HG03521 (cell line): ENCODE results near the gene PTCHD1.

ENCODE experiments used
- ATAC-seq: cut with Tn5 transposase; IDR thresholded peaks from one replicate; pipeline ENCODE4 v1.9.1; 2021; ENCODE audit warnings: mild to moderate bottlenecking, moderate library complexity; ENCODE audit not compliant: unreplicated experiment

The PTCHD1 gene

DNA sequence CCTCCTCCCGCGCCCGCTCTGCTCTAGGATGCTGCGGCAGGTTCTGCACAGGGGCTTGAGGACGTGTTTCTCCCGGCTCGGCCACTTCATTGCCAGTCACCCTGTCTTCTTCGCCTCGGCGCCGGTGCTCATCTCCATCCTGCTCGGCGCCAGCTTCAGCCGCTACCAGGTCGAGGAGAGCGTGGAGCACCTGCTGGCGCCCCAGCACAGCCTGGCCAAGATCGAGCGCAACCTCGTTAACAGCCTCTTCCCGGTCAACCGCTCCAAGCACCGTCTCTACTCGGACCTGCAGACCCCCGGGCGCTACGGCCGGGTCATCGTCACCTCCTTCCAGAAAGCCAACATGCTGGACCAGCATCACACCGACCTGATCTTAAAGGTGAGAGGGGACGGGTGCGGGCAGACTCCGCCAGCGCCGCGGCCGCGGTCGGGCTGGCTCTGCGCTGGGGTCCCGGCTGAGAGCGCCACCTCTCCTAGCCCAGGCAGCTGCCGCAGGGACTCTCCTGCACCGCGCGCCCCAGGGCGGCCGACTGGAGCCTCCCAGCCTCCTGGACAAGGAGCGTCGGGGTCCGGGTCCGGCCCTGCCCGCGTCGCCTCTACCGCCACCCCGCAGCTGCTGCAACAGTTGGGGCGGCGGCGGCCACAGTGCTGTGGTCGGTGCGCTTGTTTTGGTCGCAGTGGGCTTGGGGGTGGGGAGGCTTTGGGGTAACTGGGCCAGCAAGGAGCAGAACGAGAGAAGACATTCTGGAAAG, at the start of gene PTCHD1:
PTCHD1 (plus strand) TSS at position 2 of the 752 bp plus-strand sequence; CDS start at position 29, 27 bp downstream.
- no peak for ATAC-seq

DNA sequence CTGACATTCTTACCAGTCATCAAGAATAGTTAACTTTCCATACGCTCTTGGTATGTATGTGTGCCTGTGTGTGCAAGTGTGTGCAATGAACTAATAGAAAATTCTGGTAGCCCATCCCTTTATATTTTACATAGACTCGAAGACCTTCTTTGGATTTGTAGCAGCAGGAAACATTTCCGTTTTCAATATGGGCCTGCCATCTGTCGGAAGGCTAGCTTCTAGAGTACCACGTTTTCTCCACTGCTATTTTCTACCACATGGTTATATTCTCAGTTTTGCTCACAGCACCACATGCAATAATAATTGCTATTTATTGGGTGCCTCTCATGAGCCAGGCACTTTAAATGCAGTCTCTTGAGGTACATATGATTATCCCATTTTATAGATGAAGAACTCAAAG, 47.9 kb upstream of the PTCHD1 start:
- no peak for ATAC-seq

DNA sequence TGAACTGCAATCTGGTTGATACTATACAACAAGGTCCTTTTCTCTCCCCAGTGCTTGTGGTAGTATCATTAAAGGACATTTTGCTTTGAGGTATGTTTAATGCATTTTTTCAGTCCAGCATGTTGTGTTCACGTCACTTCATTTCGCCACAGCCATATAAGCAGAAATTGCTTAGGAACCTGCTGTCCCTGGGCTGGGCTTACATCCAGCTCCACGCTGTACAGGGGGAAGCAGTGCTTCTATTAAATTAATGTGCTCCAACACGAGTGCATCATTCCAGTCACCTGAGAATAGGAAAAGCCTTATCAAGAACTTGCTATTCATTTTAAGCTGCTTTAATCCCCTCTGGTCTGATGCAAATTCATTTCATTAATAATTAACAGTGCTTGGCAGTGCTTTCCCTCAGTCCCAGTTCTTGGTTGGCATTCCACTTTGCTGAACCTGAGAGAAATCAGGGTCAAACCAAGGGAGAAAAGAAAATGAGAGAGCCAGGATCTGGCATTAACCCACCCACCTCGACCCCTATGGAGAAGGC, 47.4 kb upstream of the PTCHD1 start:
- no peak for ATAC-seq

DNA sequence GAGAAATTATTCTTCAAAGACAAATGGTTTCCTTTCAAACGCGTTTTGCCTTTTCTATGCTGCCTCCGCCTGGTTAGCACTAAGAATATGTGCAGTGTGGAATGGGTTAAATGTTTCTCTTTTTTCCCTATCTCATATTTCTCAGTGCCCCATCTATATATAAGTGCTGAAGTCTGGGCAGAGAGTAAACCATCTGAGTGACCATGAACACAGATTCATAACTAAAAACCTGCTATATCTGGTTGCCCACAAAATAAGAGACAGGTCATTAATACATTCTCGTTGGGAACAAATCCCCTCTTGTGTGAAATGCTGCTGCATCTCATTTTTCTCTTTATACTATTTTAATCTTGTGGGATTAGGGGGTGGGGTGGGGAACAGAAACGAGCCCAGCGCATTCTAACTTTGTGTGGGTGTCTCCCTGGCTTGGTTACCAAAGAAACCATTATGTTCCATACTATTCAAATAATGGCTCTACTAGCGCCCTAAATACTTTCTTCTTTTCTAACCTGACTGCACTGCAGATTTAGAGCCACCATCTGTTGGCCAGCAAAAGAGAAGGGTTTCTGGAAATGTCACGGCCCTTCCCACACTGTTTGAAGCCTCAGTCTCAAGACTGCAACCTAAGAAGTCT, 42.2 kb upstream of the PTCHD1 start:
- ATAC-seq: no peak

DNA sequence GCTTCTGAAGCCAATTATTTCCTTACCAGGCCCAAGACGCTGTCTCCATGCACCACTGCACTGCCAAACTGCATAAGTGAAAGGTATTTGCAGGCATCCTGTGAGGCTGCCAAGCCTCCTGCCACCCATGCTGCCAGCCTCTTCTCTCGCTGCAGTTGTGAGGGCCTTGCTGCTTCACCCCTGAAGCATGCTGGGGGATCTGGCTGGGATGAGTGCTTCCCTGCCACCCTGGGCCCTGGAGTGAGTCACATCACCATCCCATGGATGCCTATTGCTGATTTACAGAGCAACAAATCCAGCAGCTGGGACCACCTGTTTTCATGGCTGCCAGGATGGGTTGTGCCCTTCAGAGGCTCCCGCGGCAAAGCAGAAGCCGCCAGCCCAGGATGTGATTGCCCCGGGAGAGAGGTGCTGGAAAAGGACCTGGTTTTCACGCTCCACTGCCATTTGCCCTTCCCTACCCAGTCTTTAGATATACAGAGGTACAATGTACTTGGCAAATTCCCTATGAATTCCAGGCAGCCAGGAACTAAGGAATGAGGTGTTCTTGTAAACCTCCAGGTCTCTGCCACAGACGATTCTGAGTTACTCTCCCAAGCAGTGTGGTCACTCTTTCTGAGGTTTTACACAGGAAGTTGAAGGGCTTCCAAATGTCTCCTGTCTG, 41.5 kb upstream of the PTCHD1 start:
- ATAC-seq: no peak

DNA sequence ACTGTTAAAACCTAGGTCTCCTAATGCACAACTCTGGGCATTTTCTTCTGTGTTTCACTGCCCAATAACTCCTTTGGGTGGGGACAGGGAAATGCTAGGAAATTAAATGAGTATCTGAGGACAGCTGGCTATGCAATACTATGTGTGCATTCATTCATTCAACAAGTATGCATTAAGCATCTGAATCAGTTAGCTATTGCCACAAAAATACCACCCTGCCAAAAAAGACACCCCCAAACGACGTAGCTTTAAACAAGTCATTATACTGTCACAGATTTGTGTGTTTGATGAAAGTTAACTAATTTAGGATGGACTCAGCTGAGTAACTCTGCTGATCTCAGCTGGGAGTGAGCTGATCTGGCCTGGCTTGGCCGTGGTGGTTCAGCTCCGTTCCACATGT, 29.8 kb upstream of the PTCHD1 start:
- ATAC-seq: no peak

DNA sequence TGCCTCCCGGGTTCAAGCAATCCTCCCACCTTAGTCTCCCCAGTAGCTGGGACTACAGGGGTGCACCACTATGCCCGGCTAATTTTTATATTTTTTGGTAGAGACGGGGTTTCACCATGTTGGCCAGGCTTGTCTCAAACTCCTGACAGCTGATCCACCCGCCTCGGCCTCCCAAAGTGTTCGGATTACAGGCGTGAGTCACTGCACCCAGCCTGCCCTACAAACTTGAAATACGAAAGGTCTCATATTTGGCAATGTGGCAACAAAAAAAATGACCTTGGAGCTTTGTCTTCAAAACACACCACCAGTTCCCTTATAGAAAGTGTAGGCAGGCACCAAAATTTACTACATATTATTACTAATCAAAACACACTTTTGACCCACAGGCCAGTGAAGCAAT, 22.9 kb upstream of the PTCHD1 start:
- ATAC-seq: no peak

DNA sequence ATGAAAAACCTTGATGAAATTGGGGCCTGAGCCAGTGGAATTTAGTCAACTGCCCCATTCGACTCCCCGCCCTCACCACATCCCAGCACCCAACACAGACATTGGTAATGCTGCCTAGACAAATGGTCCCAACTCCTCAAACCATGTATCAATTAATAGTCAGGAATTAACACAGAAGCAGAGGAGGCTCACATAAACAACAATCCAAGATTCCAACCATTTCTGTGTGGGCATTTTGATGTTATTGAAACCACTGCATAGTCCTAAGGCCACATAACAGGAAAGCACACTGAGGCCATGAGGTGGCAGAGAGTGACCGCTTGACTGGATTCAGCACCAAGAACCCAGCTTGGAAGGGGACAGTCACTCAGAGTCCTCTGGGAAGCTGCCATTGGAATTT, 22.5 kb upstream of the PTCHD1 start:
- ATAC-seq: no peak

DNA sequence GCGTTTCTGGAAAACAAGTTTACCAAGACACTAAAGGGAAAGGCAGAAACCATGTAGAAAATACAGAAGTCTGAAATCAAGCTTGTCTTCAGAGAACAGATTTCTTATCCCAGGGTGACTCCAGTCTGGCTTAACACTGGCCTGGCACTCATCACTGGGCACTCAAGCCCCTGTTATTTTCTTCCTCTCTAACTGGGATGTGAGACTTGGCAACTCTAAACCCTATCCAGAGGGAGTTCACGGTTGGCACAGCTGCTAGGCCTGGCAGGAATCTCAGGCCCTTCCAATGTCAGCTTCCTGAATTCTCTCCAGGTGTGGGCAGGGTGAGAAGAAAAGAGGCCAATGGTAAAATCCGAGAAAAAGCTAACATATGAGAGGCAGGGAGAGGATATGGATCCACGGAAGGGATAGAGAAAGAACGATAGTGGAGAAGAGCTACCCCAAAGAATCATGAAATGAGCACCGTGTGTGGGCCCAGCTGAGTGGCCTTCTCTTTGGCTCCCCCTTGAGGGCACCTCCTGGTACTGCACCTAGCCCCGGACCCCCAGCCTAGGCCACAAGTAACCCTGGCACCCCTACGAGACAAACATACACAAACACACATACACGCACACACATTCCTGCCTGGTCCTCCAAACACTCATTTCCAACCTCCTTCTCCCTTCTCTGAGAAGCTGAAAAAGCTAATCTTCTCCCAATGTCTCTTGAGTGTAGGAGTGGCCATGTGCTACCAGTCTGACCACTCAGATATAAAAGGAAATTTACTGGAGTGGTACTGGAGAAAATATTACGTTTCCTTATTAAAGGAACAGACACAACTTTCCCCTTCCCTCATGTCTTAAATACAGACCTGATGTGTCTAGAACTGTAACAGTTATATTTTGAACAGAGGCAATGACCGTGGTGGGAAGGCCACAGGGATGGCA, 16.6 kb upstream of the PTCHD1 start:
- ATAC-seq: no peak

DNA sequence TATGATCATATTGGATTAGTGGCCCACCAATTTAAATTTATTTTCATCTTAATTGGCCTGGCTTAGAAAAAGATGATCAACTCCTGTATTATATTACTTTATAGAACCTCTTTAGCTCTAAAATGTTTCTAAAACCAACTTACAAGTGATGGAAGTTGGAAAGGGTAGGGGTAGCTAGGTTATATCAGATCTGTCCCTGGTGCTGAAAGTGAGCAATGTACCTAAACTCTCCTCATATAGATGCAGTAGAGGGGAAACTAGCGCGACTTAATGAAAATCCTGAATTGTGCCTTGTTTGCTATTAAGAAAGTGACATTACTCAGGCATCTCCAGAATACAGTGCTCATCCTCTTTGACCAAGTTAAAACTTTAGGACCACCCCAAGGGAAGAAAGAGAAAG, 7.5 kb upstream of the PTCHD1 start:
- ATAC-seq: no peak

DNA sequence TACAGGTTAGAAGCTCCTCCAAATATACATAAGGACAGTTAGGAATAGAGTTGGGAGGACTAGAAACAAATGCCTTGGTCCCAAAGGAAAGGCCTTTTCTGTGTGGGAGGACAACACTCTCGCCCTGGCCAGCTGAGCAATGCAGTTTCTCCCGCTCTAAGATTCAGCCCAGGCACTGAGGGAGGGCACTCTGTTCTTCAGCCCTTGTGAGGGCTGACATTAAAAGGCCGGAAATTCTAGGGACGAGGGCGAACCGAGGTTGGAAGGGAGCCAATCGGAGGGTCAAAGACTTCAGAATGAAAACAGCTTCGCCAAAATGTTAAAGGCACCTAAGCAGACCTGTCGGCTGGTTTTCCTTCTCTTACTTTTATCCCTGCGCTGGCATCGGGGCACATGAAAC, 2.9 kb upstream of the PTCHD1 start:
- no peak for ATAC-seq

DNA sequence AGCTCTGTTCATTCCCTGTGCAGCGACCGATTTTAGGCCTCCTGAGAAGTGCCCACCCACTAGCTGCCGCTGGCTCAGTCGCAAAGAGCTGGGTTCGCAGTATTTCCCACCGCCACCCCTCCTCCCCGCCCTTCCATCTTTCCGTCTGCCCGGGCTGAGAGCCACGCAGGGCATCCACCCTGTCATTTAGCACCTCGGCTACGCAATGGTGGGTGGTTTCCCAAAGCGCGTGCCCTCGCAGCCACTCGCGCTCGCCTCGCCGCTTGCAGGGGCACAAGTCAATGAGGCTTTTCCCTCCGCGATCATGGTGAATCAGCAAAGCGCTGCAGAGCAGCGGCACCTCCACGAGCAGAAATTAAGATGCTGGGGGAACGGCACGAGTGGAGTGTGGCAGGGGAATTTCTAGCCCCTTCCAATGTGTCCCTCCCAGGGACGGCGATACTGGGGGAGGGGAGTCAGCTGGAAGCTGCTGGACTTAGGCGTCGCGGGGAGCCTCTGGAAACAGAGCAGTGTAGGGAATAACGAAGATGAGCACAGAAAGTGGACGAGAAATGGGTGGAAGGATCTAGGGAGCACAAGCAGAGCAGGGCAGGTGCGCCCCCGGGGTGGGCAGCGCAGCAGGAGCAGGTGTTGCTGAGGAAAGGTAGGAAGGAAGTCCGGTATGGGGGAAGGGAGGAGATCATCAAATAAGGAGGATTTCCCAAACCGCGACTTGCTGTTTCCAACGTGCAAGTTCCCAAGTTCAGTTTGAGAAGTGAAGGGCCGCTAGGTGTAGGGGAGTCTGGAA, 2.4 kb upstream of the PTCHD1 start:
- no peak for ATAC-seq

DNA sequence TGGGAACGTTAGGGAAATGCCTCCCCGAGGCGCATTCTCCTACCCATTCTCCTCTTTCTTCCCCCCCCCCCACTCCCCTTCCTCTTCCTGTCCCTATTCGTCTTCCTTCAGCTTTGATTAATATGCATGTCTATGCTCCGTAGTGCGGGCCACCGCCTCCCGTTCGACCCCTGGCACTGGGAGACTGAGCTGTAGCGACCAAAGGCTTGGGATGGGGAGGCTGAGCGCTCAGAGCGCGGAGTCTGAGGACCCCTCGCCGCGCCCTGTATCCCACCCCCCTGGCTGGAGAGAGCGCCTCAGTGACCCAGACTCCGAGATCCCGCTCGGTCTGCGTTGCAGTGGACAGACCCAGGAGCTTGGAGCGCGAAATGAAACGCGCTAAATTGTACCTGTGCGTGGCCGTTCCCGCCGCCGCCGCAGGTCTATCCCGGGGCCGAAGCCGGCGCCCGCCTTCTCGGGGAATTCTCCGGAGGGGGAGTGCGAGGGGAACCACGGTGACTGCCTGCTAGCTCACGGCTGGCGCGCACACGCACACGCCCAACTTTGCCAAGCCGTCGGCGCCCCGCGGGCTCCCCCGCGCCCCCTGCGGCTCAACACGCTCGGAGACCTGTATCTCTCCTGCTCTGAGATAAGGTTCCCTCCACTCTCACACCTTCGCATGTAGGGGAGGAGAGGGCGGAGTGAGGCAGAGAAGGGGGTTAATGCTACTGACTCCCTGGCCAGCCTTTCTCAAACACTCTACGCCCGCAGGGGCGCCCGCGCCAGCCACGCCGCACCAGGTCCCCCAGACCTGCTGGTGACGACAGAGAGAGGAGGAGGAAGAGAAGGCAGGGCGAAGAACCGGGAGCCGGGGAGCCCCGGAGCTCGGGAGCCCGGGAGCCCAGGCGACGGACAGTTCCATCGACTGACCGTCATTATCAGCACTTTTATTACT, 1.5 kb upstream of the PTCHD1 start:
- no peak for ATAC-seq

DNA sequence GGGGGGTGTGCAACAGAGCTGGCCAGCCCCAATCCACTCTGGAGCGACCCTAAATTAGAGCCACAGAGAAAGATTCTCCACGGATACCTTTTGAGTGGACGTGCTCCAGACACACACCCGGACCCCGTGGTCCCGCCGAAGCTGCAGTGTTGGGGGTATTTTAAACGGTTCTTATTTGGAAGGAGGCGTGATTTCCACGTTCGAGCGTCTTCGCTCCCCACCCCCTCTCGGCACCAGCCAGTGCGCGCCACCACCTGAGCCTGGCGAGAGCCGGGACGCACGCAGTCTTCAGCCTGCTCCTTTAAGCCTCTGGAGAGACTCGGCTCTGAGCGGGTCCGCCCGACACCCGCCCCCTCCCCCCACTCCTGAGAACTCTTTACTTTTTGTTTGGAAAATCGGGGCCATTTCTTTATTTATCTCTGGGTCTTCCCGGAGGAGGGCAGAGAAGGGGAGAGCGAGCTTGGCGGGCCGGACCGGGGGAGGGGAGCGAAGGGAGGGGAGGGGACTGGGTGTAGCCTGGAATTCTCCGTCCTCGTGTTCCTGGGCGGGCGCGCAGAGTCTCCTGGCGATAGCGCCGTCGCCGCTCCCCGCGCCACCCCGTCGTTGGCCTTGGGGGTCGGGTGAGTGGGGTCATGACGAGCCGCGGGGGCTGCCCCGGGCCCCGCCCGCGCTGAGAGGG, 668 bp upstream of the PTCHD1 start:
- ATAC-seq: no peak

DNA sequence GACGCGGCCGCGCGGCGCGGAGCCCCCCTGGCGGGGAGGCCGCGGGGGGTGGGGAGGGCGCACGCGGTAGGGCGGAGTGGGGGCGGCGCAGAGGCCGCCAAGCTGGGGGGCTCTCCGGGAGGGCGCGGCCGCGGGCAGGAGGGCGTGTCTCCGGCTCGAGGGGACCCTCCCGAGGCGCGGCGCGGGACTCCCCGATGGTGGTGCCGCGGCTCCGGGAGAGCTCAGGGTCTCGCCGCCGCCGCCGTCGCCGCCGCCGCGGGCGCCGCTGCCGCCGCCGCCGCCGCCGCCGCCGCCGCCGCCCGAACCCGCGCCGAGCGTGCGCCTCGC, 165 bp upstream of the PTCHD1 start:
- ATAC-seq: no peak

DNA sequence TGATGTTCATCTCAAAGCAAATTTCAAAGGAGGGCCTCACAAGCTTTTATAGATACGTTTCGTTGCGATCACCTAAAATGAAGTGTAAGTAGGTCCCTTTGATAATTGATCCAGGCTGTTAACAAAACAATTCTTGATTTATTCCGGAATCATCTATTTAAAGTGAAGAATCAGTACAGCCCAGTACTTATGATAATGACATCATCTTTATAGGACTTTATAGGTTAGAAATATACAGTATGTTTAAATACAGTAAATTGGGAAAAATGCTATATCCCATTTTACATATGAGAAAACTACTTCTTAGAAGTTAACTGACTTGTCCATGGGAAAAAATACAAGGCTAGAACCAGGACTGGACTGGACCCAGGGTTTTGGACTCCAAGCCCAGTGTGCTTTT, 3.7 kb downstream of the PTCHD1 start:
- ATAC-seq: no peak

DNA sequence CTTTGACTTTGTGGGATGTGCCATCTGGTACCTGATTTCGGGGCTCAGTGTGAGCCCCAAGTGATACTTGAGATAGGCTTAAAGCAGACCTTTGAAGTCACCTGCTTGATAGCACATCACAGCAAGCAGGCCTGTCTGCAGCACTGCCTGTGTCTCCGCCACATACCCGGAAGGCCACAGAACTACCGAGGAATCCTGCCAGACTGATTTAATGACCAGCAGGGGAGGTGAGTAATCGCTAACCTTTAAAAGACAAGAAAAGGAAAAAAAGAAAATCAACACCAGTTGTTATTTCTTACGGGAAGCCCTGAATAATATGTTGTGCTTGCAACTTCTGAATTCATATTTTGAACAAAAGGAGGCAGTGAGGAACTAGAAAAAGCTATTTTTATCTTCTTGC, 6.8 kb downstream of the PTCHD1 start:
- ATAC-seq: no peak

DNA sequence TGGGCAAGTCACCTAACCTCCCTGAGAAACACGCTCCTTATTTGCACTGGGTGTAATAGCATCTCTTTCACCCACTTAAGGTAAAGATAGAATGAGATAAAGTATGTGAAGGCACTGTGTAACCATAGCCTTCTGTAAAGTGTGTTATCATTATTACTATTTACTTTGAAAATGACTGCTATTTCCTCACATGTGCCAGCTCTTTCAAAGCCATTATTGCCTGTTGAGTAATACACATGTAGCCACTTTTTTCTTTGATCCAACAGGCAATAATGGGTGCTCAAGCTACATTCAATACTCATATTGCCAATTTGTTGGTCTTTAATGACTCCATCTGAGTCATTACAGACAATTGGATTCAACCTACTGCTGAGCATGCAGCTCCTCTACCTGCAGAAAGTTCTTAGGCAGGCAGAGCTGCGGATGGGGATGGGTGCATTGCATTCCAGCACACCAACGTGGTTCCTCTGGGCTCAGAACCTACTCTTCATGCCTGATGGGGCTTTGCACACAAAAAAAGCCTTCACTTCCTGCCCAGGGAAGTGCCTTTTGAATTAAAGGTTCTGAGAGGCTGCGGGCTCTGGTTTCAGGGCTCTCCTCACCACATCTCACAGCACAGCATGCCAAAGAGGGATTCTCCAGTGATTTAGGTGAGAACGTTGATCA, 9.7 kb downstream of the PTCHD1 start:
- ATAC-seq: no peak
